NOMO-1 (cell line): ENCODE measurements around the gene HEMK1.

ENCODE experiments used
- DNase-seq, 2 experiments: peaks; one replicate each; lab custom pipeline; 2025; ENCODE audit not compliant: unreplicated experiment in 2 of 2; lab: John Stamatoyannopoulos, UW

Gene HEMK1

DNA sequence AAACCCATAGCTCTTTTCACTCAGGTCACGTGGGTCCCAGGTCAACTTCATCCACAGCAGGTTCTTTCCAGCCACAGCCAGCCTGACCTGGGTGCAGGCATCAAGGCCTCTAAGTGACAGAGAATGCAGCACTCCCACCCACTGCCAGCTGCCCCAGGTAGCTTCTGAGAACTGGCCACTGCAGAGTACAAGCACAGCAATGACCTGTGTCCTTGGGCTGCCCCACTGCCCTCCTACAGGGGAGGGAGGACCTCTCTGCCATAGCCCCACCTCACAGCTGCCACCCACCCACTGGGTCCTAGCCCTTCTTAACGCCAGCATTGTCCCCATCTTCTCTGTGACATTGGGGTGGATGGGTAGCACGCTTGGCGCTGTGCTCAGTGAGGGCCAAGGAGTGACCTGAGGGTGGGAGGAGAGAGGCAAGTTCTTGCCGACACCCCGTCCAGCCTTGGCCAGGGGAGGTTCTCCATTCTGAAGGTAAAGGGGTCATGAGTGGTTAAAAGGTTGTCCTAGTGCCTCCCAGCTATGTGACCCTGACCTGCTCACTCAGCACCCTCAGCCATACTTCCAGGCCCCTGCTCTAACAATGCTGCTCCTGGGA, 29.9 kb downstream of the HEMK1 start:
- DNase-seq, result no peak

- DNase-seq, result no peak
Measured at GRCh38 chr3:50599716-50600118, 30.4 kb downstream of the HEMK1 start.

DNA sequence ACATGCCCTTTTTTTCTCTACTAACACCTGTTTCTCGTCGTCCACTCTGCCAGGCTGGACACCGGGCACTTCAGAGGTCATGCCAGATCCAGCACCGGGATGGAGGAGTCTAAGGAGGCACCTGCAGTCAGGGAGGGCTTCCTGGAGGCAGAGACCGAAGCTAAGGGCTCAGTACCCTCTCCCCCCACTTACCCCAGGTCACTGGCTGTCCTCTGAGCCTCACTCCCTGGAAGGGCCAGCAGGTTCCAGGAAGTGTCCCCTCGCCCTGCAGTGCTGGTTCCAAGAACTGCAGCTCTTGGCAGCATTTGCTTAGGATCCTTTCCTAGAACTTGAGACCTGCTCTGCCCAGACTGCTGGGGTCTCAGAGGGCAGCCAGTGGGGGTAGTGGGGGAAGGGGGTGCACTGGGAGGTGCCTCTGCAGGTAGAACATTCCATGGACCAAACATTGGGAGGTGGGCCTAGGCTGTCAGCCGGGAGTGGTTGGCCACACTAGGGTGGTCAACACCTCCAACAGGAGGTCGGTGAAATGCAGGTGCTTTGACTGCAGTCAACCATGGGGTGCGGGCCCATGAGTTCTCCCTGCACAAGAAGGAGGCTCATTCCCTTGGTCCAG, 30.9 kb downstream of the HEMK1 start:
- no peak for DNase-seq

- peak; percentile 91 to 93 for DNase-seq
Measured at GRCh38 chr3:50600841-50601591, 31.7 kb downstream of the HEMK1 start.

- no peak for DNase-seq
Measured at GRCh38 chr3:50602595-50603191, 33.4 kb downstream of the HEMK1 start.

DNA sequence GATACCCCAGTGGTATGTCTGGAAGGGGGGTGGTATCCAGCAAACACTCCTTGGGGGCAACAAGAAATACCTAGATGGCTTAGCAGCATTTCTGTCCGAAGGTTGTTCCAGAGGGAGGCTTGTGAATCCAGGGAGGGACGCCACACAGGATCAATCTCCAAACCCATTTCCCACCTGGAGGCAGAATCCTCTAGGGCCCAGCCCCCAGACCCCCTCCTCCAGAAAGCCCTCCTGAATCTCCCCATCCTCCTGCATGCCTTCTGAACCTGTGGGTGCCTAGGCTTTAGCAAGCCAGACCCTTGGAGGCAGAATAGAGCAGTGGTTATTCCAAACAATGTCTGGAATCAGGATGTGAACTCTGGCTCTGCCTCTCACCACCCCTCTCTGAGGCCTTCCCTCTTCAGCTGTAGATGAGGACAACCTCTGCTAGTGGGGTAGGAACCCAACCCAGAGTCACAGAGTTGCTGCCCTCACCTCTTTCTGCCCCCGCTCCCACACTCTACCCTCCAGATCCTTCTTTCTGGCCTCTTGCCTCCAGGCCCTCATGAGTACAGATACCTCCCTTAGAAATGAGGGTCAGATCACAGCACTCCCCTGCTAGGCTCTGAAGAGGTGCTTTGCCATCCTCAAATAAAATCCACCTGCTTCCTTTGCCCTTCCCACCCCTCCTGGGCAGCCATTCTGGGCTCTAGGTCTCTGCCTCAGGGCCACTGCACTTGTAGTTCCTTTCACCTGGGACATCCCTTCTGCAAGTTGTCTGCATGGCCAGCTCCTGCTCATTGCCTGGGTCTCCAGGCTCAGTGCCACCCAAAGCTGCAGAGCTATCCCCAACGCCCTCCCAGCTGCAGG, 34.2 kb downstream of the HEMK1 start:
- DNase-seq, result no peak

DNA sequence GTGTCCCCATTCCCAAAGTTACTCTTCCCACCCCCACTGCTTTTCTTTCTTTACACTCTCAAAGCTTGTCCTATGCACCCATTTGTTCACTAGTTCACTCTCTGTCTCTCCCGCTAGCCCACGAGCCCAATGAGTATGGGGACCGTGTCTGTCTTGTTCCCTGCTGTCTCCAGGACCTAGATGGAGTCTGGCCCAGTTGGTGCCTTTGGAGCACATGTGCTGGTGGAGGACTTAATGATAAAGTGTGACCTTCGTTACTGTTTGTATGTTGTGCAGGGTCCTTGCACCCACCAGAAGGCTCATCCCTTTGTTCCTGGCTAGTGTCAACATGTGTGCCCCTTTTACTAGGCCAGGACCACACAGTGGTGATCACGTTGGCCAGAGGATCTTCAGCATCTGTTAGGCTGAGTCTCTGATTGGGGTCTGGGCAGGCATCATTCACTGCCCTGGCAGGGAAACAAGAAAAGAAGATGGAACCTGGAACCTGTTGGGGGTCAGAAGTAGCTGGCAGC, 34.8 kb downstream of the HEMK1 start:
- no peak for DNase-seq

DNA sequence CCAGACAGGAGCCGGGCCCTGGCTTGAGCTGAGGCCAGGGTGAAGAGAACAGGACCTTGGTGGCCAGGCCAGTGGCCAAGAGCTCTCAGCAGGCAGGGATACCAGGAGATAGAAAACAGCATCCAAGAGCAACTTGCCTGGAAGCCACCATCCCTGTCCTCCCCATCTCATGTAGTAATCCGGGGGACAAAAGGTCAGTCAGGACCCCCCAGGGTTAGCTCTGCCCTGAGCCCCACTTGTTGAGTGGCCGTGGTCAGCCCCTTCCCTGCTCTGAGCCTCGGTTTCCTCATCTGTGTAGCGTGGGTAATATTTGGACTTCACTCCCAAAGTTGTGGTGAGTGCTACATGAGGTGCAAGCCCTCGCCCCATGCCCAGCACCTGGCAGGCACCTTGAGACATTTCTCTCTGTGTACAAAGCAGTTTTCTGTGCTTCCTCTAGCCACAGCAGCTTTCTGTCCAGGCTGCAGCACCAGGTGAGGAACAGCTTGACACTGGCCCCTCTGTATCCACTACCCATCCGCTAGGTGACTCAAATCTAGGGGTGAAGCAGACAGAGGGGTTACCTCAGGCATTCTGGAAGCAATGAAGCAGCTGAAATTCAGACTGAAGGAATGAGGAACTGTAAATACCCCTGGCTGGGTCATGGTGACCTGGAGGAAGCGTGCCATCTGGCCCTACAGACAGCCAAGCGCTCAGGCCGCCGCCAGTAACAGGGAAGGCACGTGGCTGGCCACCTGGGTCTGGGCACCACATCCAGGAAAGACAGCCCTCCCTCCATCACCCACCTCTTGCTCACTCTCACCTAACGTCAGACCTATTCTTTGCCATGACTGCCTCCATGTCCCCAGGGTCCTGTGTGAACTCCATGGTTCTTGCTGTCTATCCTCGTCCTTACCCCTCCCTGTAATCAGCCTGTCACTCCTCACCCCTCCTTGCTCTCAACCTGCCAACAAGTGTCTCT, 35.6 kb downstream of the HEMK1 start:
- DNase-seq, result peak in 1 of 2 experiments; percentile 35

GRCh38 chr3:50605901-50606326, 36.6 kb downstream of the HEMK1 start:
- no peak for DNase-seq

DNA sequence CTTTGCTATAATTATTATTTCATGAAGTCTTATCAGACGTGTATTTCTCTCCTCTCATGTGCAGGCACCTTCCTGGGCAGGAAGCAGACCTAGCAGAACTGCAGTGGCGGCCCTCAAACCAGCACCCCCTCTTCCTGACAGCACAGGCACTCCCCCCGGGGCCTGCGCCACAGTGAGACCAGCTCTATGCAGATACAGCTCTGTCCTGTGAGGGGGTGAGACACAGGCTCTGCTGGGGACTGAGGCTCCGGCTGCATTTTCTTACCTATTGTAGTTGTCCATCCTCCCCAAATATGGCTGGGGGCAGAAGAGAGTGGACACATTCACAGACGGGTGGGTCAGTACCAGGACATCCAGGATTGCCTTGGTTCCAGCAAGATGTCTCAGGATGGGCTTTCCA, 37.3 kb downstream of the HEMK1 start:
- DNase-seq, result no peak

DNA sequence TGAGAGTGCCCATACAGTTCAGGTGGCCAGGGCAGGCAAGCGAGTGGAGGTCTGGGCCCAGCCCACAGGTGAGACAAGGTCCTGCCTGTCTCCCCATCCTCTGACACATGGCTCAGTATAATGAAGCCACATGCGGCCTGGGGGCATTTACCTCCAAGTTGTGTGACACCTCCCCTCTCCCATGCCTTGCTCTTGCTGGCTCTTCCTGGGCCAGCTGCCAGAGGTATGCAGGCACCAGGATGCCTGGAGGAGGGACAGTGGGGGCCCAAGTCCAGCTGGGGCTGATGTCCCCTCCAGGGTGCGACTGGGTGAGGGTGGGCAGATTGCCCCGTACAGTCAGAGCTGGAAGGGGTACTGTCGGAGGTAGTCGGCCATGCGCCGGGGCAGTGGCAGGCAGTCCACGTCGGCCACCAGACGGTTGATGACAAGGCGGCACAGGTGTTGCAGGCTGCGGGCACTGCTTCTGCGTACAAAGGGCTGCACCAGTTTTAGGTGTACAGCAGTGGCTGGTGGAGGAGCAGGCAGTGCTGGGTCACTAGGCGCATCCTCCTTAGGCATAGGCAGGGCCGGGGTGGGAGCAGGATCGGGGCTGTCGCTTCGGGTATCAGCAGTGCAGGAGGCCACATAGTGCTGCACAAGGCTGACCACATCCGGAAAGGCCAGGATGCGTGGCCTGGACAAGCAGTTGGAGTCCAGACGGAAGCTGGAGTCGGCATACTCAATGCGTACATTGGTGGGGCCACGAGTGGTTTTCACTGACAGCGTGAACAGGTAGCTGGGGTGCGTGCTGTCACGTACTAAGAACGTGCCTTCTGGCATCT, 38.2 kb downstream of the HEMK1 start:
- no peak for DNase-seq

DNA sequence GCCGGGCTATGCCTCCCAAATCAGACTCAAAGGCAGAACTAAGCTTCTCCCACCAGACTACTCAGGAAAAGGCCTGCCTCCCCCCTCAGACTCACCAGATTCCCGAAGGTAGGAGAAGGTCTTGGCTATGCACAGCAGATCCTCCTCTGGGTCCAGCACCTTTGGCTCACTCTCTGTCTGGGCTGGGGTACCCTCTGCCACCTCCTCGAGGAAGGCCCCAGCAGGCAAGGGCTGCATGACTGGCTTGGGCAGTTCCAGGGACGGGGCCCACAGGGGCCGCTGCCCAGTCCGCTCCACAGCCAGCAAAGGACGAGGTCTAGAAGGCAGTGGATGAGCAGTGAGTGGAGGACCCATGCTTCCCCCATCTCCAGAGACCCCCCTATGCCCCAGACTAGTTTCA, 39.0 kb downstream of the HEMK1 start:
- DNase-seq, result no peak

- no peak for DNase-seq
Measured at GRCh38 chr3:50609071-50609762, 39.9 kb downstream of the HEMK1 start.

- DNase-seq, result no peak
Measured at GRCh38 chr3:50609763-50610085, 40.4 kb downstream of the HEMK1 start.

- DNase-seq, result no peak
Measured at GRCh38 chr3:50610181-50610971, 41.1 kb downstream of the HEMK1 start.

GRCh38 chr3:50610992-50611463, 41.7 kb downstream of the HEMK1 start:
- no peak for DNase-seq
